H1 (cell line): ENCODE data around the gene BROX. TPM values are rescaled to one million over a fixed set of nuclear protein-coding genes. Genes with fewer than 3 reads are reported as not detected.

Experiments
- CTCF ChIA-PET: fragments of 300-600 bp; sonication (Branson Sonifier 250); formaldehyde crosslinking; loops from one replicate; lab custom pipeline; 2021; ENCODE audit not compliant: partially characterized antibody; lab: Charles Lee
- POLR2A ChIA-PET: fragments of 300-600 bp; sonication (Branson Sonifier 250); formaldehyde crosslinking; loops from one replicate; lab custom pipeline; 2021; ENCODE audit warnings: inconsistent platforms; ENCODE audit not compliant: partially characterized antibody; lab: Charles Lee
- DNase-seq, 2 experiments: peaks; one replicate each; pipeline versions ENCODE4 v3.0.0 to v3.0.0-alpha.2; 2010 to 2022; ENCODE audit warnings: low spot score in 2 of 2, low read depth in 1 of 2, mixed read lengths in 1 of 2
- FAIRE-seq: peaks from 2 replicates; lab custom pipeline; 2011; peaks lifted over from hg19 to GRCh38; lab: Jason Lieb, UNC
- H2AFZ ChIP-seq: 2 replicates; pipeline ENCODE4 v1.8.1; 2012; ENCODE audit warnings: low read length, inconsistent platforms
- H2AK5ac ChIP-seq: 2 replicates; pipeline ENCODE4 v1.6.1; 2013; ENCODE audit warnings: low read depth, low read length
- H2BK120ac ChIP-seq: replicated peaks from 2 replicates; pipeline ENCODE3; 2013; ENCODE audit warnings: low read depth, low read length, inconsistent platforms
- H2BK12ac ChIP-seq: 2 replicates; pipeline ENCODE4 v1.6.1; 2013; ENCODE audit warnings: low read depth, low read length
- H2BK15ac ChIP-seq: 2 replicates; pipeline ENCODE4 v1.6.1; 2013; ENCODE audit warnings: low read length
- H2BK20ac ChIP-seq: 2 replicates; pipeline ENCODE4 v1.6.1; 2013; ENCODE audit warnings: low read length
- H2BK5ac ChIP-seq: 2 replicates; pipeline ENCODE4 v1.6.1; 2013; ENCODE audit warnings: low read depth, low read length
- H3K14ac ChIP-seq: 2 replicates; pipeline ENCODE4 v1.6.1; 2013; ENCODE audit warnings: inconsistent platforms; ENCODE audit not compliant: insufficient read length
- H3K18ac ChIP-seq: 2 replicates; pipeline ENCODE4 v1.6.1; 2013; ENCODE audit warnings: low read length; ENCODE audit errors: extremely low read depth
- H3K23ac ChIP-seq: 2 replicates; pipeline ENCODE4 v1.6.1; 2013; ENCODE audit warnings: inconsistent platforms; ENCODE audit not compliant: insufficient read length
- H3K23me2 ChIP-seq: 2 replicates; pipeline ENCODE4 v1.6.1; 2013; ENCODE audit warnings: low read depth, low read length
- H3K27ac ChIP-seq: 2 replicates; pipeline ENCODE4 v1.6.1; 2011; ENCODE audit warnings: low read depth, low read length, inconsistent platforms
- H3K27me3 ChIP-seq, 4 experiments: replicated peaks in 1 of 4; 1 replicate in 1 of 4; 2 replicates in 3 of 4; pipeline versions ENCODE4 v1.6.1 to v1.8.1; 2011 to 2013; ENCODE audit warnings: low read length in 3 of 4, mild to moderate bottlenecking in 3 of 4, inconsistent platforms in 2 of 4, mixed read lengths in 2 of 4, moderate library complexity in 1 of 4; ENCODE audit not compliant: control insufficient read depth in 3 of 4, insufficient read depth in 3 of 4; ENCODE audit errors: extremely low read depth in 1 of 4
- H3K36me3 ChIP-seq, 4 experiments: 2 replicates each; pipeline versions ENCODE4 v1.6.1 to v1.8.1; 2011 to 2013; ENCODE audit warnings: mild to moderate bottlenecking in 4 of 4, low read length in 3 of 4, moderate library complexity in 2 of 4, control low read depth in 1 of 4, inconsistent platforms in 1 of 4; ENCODE audit not compliant: insufficient read depth in 4 of 4, control insufficient read depth in 2 of 4
- H3K4ac ChIP-seq: replicated peaks from 2 replicates; pipeline ENCODE3; 2013; ENCODE audit warnings: low read length, low read depth, mixed read lengths, inconsistent platforms; ENCODE audit not compliant: insufficient read length
- H3K4me1 ChIP-seq, 4 experiments: replicated peaks in 1 of 4; 1 replicate in 1 of 4; 2 replicates in 3 of 4; pipeline versions ENCODE4 v1.6.1 to v1.8.1; 2011 to 2013; ENCODE audit warnings: low read length in 3 of 4, inconsistent platforms in 2 of 4, mixed read lengths in 1 of 4; ENCODE audit not compliant: insufficient read depth in 4 of 4, control insufficient read depth in 3 of 4
- H3K4me2 ChIP-seq, 2 experiments: 2 replicates each; pipeline versions ENCODE4 v1.6.1 to v1.8.1; 2011 to 2013; ENCODE audit warnings: low read depth in 2 of 2, low read length in 2 of 2, control low read depth in 1 of 2, inconsistent platforms in 1 of 2, mild to moderate bottlenecking in 1 of 2; ENCODE audit not compliant: insufficient read depth in 1 of 2
- H3K4me3 ChIP-seq, 4 experiments: fragments of 200-600, 300-600 bp in 1 of 4; sonication (generic), shearing (Covaris generic), sonication (Bioruptor Twin) in 1 of 4; 2 replicates each; pipeline versions ENCODE4 v1.5.1 to v1.8.1; 2011 to 2016; ENCODE audit warnings: low read length in 4 of 4, low read depth in 3 of 4, control low read depth in 2 of 4, inconsistent platforms in 2 of 4, mild to moderate bottlenecking in 2 of 4, mixed read lengths in 1 of 4, moderate library complexity in 1 of 4; ENCODE audit not compliant: insufficient read depth in 2 of 4; ENCODE audit errors: extremely low read depth in 1 of 4
- H3K56ac ChIP-seq: replicated peaks from 2 replicates; pipeline ENCODE3; 2013; ENCODE audit warnings: low read depth, mild to moderate bottlenecking, mixed read lengths, low read length, inconsistent platforms; ENCODE audit not compliant: insufficient read length
- H3K79me1 ChIP-seq: 2 replicates; pipeline ENCODE4 v1.6.1; 2013; ENCODE audit warnings: low read depth, low read length, control low read depth
- H3K79me2 ChIP-seq, 2 experiments: 2 replicates each; pipeline versions ENCODE4 v1.6.1 to v1.8.1; 2012 to 2013; ENCODE audit warnings: low read length in 2 of 2, mild to moderate bottlenecking in 2 of 2, inconsistent platforms in 1 of 2; ENCODE audit not compliant: insufficient read depth in 2 of 2, control insufficient read depth in 1 of 2
- H3K9ac ChIP-seq, 4 experiments: replicated peaks in 1 of 4; 1 replicate in 1 of 4; 2 replicates in 3 of 4; pipeline versions ENCODE4 v1.6.1 to v1.8.1; 2011 to 2013; ENCODE audit warnings: low read depth in 3 of 4, low read length in 3 of 4, control low read depth in 2 of 4, mild to moderate bottlenecking in 2 of 4, moderate library complexity in 2 of 4, inconsistent platforms in 1 of 4; ENCODE audit errors: extremely low read depth in 1 of 4
- H3K9me3 ChIP-seq, 2 experiments: 2 replicates each; pipeline versions ENCODE4 v1.6.1 to v1.8.1; 2012 to 2013; ENCODE audit warnings: mild to moderate bottlenecking in 2 of 2, moderate library complexity in 2 of 2, control low read depth in 1 of 2, inconsistent platforms in 1 of 2, low read depth in 1 of 2, low read length in 1 of 2, mixed read lengths in 1 of 2; ENCODE audit not compliant: insufficient read depth in 2 of 2
- H4K20me1 ChIP-seq, 2 experiments: replicated peaks in 1 of 2; 2 replicates each; pipeline versions ENCODE3 to v1.8.1; 2011 to 2013; ENCODE audit warnings: inconsistent platforms in 2 of 2, low read length in 2 of 2, mild to moderate bottlenecking in 1 of 2; ENCODE audit not compliant: insufficient read depth in 2 of 2, control insufficient read depth in 1 of 2
- H4K5ac ChIP-seq: 2 replicates; pipeline ENCODE4 v1.6.1; 2013; ENCODE audit warnings: low read length, low read depth, mixed read lengths, inconsistent platforms; ENCODE audit not compliant: insufficient read length
- H4K8ac ChIP-seq: 2 replicates; pipeline ENCODE4 v1.8.0; 2013; ENCODE audit warnings: mild to moderate bottlenecking, moderate library complexity, low read length, inconsistent platforms; ENCODE audit not compliant: insufficient read depth; ENCODE audit errors: extremely low read depth
- H4K91ac ChIP-seq: replicated peaks from 2 replicates; pipeline ENCODE3; 2013; ENCODE audit warnings: low read length, mixed read lengths, inconsistent platforms; ENCODE audit not compliant: insufficient read length
- BCL11A ChIP-seq, 2 experiments: IDR thresholded peaks; one replicate each; pipeline ENCODE4 v1.6.1; 2011; ENCODE audit warnings: low read depth in 2 of 2, low read length in 2 of 2, mild to moderate bottlenecking in 2 of 2
- BRCA1 ChIP-seq: IDR thresholded peaks from 2 replicates; pipeline ENCODE4 v1.6.1; 2012; ENCODE audit warnings: low read depth, low read length, improper control_type of control experiment
- CHD1 ChIP-seq: IDR thresholded peaks from 2 replicates; pipeline ENCODE4 v1.6.1; 2012; ENCODE audit warnings: low read depth, low read length, improper control_type of control experiment
- CTBP2 ChIP-seq: IDR thresholded peaks from 2 replicates; pipeline ENCODE4 v1.7.0; 2011; ENCODE audit warnings: borderline replicate concordance, mild to moderate bottlenecking, moderate library complexity, mixed read lengths, low read length; ENCODE audit not compliant: insufficient read depth, insufficient read length
- EGR1 ChIP-seq: IDR thresholded peaks from 2 replicates; pipeline ENCODE4 v1.6.1; 2011; ENCODE audit warnings: low read depth, low read length, borderline replicate concordance
- EZH2 ChIP-seq: fragments of 200-600 bp; sonication (generic); IDR thresholded peaks from 2 replicates; pipeline ENCODE4 v1.7.1; 2012; ENCODE audit warnings: low read depth, mild to moderate bottlenecking, moderate library complexity, low read length, inconsistent platforms; ENCODE audit not compliant: severe bottlenecking
- KDM5A ChIP-seq: fragments of 200-600 bp; IDR thresholded peaks from 2 replicates; pipeline ENCODE4 v1.7.1; 2012; ENCODE audit warnings: mild to moderate bottlenecking, low read length, inconsistent platforms, mixed read lengths
- RFX5 ChIP-seq: IDR thresholded peaks from 2 replicates; pipeline ENCODE4 v1.6.1; 2011; ENCODE audit warnings: low read depth, low read length, improper control_type of control experiment, borderline replicate concordance
- SIN3A ChIP-seq, 2 experiments: IDR thresholded peaks in 1 of 2; conservative IDR thresholded peaks in 1 of 2; 2 replicates each; pipeline ENCODE4 v1.6.1; 2011 to 2012; ENCODE audit warnings: low read length in 2 of 2, improper control_type of control experiment in 1 of 2, low read depth in 1 of 2, mild to moderate bottlenecking in 1 of 2
- SRF ChIP-seq: IDR thresholded peaks from 2 replicates; pipeline ENCODE4 v1.6.1; 2011; ENCODE audit warnings: mild to moderate bottlenecking, low read depth, low read length, moderate library complexity
- YY1 ChIP-seq: IDR thresholded peaks from 2 replicates; pipeline ENCODE4 v1.6.1; 2011; ENCODE audit warnings: low read depth, mild to moderate bottlenecking, low read length
- ZNF274 ChIP-seq: IDR thresholded peaks from 2 replicates; pipeline ENCODE4 v1.7.0; 2012; ENCODE audit warnings: low read length, borderline replicate concordance; ENCODE audit errors: extremely low read depth
- WGBS, 2 experiments: shearing (Covaris generic) in 1 of 2; methylation state at CpG; one replicate each; pipeline versions ENCODE4 v1.1.6 to v1.1.7; 2013 to 2015; ENCODE audit warnings: low lambda C conversion rate in 2 of 2, mixed read lengths in 2 of 2, inconsistent platforms in 1 of 2, low coverage in 1 of 2, missing lambda C conversion rate in 1 of 2; ENCODE audit not compliant: insufficient replicate concordance in 2 of 2, insufficient coverage in 1 of 2, insufficient read length in 1 of 2; ENCODE audit errors: extremely low coverage in 1 of 2, missing lambda C conversion rate in 1 of 2; 5-methylcytosine and 5-hydroxymethylcytosine counted together
- polyA plus RNA-seq, 7 experiments: library from polyadenylated mRNA; depleted of rRNA in 3 of 7; stranded (reverse) in 5 of 7; unstranded in 2 of 7; fragments of >200 nt in 5 of 7; fragments of 200-250 nt in 2 of 7; gene quantifications; 1 replicate in 5 of 7; 2 replicates in 1 of 7; 4 replicates in 1 of 7; pipeline versions ENCODE4 v1.2.1 to v1.2.3, GENCODE V29; 2011 to 2013; ENCODE audit warnings: missing spikeins in 2 of 7, mixed read lengths in 2 of 7
- total RNA-seq: library from RNA; stranded (reverse); fragmentation: NEBNext Ultra II Directional; extraction: Animal tissue kit (Norgen Biotek cat#: 25700); gene quantifications from 2 replicates; pipeline ENCODE4 v1.2.1, GENCODE V29; 2021
- TF ChIP-seq, protein P1 (sequence below): IDR thresholded peaks from 2 replicates; pipeline ENCODE4 v1.6.1; 2012; ENCODE audit warnings: low read length, inconsistent platforms

BROX gene
- total and polyA plus RNA-seq, 2 of the 8 experiments (the other 6 are each of a cell fraction or from before 2014, with no cell fraction given): 3.8 to 26.7 TPM

DNA sequence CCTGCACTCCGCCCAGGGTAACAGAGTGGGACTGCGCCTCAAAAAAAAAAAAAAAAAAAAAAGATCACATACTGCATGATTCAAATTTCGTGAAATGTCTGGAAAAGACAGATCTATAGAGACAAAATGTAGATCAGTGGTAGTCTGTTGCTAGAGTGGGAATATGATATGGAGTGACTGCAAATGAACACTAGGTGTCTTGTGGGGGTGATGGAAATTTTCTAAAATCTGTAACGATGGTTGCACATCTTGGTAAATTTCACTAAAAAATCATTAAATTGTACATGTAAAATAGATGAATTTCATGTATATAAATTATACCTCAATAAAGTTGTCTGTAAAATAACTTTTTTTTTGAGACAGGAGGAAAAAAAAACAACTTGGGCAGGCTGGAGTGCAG is 5.5 kb upstream of the BROX start:
- no peak overlapping the region for H2BK15ac ChIP-seq
- WGBS, 2 experiments: 67% methylated on average over 4 of the region's 4 CpGs; no CpG with 5 or more reads in 1 of the 2 experiments
- H4K5ac ChIP-seq: no peak overlapping the region
- FAIRE-seq (no peak), DNase-seq (no peak)
- no peaks in the 10 kb centered on the region for H4K20me1 ChIP-seq
- H3K18ac ChIP-seq: no peak overlapping the region
- ChIA-PET CTCF (no interaction called here), POLR2A (no interaction called here)
- no peak overlapping the region for H3K4me3 ChIP-seq
- H4K91ac ChIP-seq: no peak overlapping the region
- H3K27me3 ChIP-seq: no peaks in the 10 kb centered on the region
- H2BK5ac ChIP-seq: no peak overlapping the region
- no peak overlapping the region for H3K23ac ChIP-seq
- H3K4me2 ChIP-seq: no peak overlapping the region
- peaks cover 0 to 3% of the 10 kb centered on the region in 2 experiments; a peak in 1 of 4 replicates for H3K9me3 ChIP-seq
- no peak overlapping the region for H2BK12ac ChIP-seq
- H2AK5ac ChIP-seq: no peak overlapping the region
- no peak overlapping the region for H2BK120ac ChIP-seq
- H3K27ac ChIP-seq: no peak overlapping the region
- H3K36me3 ChIP-seq: peaks cover 0 to 9% (median 2%) of the 10 kb centered on the region in 4 experiments; a peak in 3 of 8 replicates
- H3K9ac ChIP-seq: no peak overlapping the region
- H3K4ac ChIP-seq: no peak overlapping the region
- H4K8ac ChIP-seq: no peak overlapping the region
- no peak overlapping the region for H2AFZ ChIP-seq
- no peak overlapping the region for H3K14ac ChIP-seq
- H3K79me2 ChIP-seq: peaks cover 5 to 81% of the 10 kb centered on the region in 2 experiments; a peak in 3 of 4 replicates
- H3K4me1 ChIP-seq: no peaks in the 10 kb centered on the region
- peaks cover 3% of the 10 kb centered on the region for H3K79me1 ChIP-seq
- no peak overlapping the region for H2BK20ac ChIP-seq
- no peak overlapping the region for H3K56ac ChIP-seq
- peaks cover 3% of the 10 kb centered on the region; the same call in 1 of the 2 replicates for H3K23me2 ChIP-seq
- TF ChIP-seq CHD1 (no peak), BCL11A (IDR thresholded peaks at IDR 0.05; ENCODE audit: low read depth in 2 of 2, low read length in 2 of 2) (no peak), BRCA1 (no peak), SRF (no peak), EZH2 (no peak), SIN3A (conservative IDR thresholded peaks at IDR 0.05 in 1 of 2, IDR thresholded peaks at IDR 0.05 in 1 of 2; ENCODE audit: low read depth in 1 of 2, low read length in 2 of 2) (no peak), EGR1 (no peak), KDM5A (no peak), RFX5 (no peak), YY1 (no peak), ZNF274 (no peak), CTBP2 (no peak)
- TF ChIP-seq, protein P1, sequence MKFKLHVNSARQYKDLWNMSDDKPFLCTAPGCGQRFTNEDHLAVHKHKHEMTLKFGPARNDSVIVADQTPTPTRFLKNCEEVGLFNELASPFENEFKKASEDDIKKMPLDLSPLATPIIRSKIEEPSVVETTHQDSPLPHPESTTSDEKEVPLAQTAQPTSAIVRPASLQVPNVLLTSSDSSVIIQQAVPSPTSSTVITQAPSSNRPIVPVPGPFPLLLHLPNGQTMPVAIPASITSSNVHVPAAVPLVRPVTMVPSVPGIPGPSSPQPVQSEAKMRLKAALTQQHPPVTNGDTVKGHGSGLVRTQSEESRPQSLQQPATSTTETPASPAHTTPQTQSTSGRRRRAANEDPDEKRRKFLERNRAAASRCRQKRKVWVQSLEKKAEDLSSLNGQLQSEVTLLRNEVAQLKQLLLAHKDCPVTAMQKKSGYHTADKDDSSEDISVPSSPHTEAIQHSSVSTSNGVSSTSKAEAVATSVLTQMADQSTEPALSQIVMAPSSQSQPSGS: no peak
